NCI-H345 (cell line): ENCODE results near the gene ARID1A.

ENCODE experiments used
- DNase-seq: peaks from one replicate; lab custom pipeline; 2025; lab: John Stamatoyannopoulos, UW

The ARID1A gene

GRCh38 chr1:26761217-26761616 lies 65.4 kb downstream of the ARID1A start:
- no peak for DNase-seq

- no peak for DNase-seq
Measured at GRCh38 chr1:26767714-26768113, 71.9 kb downstream of the ARID1A start.

DNA sequence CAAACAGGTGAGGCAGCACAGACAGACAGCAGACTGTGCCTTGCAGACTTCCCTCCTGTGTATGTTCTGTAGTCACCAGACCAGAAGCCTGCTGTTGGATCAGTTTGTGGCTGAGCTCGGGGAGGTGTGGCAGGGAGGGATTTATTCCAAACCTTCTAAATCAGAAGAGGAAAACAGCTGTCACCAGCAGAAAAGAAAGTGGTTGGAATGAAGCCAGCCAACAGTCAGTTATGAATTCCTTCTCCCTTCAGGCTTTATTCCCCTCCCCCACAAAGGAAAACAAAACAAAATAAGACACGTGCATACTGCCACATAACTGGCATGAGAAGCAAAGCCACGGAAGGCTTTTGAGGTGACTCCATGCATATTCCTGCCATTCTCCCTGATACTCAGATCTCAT lies 72.9 kb downstream of the ARID1A start:
- no peak for DNase-seq

- DNase-seq, result no peak
Measured at GRCh38 chr1:26771285-26771642, 75.4 kb downstream of the ARID1A start.

- DNase-seq, result no peak
Measured at GRCh38 chr1:26771643-26772321, 76.0 kb downstream of the ARID1A start.

- DNase-seq, result no peak
Measured at GRCh38 chr1:26772687-26773086, 76.9 kb downstream of the ARID1A start.

DNA sequence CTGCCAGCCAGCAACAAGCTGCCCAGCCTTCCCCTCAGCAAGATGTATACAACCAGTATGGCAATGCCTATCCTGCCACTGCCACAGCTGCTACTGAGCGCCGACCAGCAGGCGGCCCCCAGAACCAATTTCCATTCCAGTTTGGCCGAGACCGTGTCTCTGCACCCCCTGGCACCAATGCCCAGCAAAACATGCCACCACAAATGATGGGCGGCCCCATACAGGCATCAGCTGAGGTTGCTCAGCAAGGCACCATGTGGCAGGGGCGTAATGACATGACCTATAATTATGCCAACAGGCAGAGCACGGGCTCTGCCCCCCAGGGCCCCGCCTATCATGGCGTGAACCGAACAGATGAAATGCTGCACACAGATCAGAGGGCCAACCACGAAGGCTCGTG lies 78.6 kb downstream of the ARID1A start:
- DNase-seq, result no peak

DNA sequence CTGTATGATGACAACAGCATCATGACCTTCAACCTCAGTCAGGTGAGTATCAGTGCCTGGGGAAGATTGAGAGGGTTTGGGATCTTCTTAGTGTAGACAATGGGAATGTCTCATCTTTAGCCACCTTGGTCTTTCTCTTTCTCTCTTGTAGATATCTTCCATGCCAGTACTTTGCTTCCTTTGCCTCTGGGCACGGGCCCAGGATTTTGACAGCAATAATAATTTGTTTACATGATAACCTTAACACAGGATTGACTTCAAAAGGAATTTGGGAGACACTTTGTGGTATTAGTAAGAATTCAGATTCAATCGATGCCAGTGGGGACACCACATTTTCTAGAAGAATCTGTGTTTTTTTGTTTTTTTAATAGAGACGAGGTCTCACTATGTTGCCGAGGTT lies 79.9 kb downstream of the ARID1A start:
- DNase-seq, result no peak

DNA sequence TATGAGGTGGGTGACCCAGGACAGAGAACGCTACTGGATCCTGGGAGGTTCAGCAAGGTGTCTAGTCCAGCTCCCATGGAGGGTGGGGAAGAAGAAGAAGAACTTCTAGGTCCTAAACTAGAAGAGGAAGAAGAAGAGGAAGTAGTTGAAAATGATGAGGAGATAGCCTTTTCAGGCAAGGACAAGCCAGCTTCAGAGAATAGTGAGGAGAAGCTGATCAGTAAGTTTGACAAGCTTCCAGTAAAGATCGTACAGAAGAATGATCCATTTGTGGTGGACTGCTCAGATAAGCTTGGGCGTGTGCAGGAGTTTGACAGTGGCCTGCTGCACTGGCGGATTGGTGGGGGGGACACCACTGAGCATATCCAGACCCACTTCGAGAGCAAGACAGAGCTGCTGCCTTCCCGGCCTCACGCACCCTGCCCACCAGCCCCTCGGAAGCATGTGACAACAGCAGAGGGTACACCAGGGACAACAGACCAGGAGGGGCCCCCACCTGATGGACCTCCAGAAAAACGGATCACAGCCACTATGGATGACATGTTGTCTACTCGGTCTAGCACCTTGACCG lies 83.4 kb downstream of the ARID1A start:
- DNase-seq, result no peak

- no peak for DNase-seq
Measured at GRCh38 chr1:26780344-26780957, 84.6 kb downstream of the ARID1A start.

DNA sequence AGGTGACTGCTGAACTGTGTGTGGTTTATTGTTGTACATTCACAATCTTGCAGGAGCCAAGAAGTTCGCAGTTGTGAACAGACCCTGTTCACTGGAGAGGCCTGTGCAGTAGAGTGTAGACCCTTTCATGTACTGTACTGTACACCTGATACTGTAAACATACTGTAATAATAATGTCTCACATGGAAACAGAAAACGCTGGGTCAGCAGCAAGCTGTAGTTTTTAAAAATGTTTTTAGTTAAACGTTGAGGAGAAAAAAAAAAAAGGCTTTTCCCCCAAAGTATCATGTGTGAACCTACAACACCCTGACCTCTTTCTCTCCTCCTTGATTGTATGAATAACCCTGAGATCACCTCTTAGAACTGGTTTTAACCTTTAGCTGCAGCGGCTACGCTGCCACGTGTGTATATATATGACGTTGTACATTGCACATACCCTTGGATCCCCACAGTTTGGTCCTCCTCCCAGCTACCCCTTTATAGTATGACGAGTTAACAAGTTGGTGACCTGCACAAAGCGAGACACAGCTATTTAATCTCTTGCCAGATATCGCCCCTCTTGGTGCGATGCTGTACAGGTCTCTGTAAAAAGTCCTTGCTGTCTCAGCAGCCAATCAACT lies 85.5 kb downstream of the ARID1A start:
- DNase-seq, result no peak

- DNase-seq, result no peak
Measured at GRCh38 chr1:26782521-26783212, 86.9 kb downstream of the ARID1A start.

GRCh38 chr1:26783646-26784022 lies 87.8 kb downstream of the ARID1A start:
- DNase-seq, result no peak

- peak; percentile 11 for DNase-seq
Measured at GRCh38 chr1:26784023-26784871, 88.4 kb downstream of the ARID1A start.

DNA sequence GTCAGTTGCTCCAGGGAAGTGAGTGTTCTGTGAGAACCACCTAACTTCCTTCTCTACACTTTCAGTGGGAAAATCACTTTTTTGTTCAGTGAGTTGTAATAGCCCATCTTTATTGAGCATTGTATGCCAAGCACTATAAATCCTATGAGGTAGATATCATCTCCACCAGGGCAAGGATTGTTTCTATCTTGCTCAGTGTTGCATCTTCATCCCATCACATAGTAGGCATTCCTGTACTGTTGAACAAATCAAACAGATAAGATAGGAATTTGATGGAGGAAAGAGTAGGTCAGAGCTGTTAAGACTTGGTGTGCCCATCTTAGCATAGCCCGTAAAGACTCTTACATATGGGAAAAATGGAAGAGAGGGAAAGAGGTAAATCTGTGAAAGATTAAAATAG lies 89.1 kb downstream of the ARID1A start:
- DNase-seq, result no peak

- DNase-seq, result no peak
Measured at GRCh38 chr1:26785611-26786436, 90.0 kb downstream of the ARID1A start.

DNA sequence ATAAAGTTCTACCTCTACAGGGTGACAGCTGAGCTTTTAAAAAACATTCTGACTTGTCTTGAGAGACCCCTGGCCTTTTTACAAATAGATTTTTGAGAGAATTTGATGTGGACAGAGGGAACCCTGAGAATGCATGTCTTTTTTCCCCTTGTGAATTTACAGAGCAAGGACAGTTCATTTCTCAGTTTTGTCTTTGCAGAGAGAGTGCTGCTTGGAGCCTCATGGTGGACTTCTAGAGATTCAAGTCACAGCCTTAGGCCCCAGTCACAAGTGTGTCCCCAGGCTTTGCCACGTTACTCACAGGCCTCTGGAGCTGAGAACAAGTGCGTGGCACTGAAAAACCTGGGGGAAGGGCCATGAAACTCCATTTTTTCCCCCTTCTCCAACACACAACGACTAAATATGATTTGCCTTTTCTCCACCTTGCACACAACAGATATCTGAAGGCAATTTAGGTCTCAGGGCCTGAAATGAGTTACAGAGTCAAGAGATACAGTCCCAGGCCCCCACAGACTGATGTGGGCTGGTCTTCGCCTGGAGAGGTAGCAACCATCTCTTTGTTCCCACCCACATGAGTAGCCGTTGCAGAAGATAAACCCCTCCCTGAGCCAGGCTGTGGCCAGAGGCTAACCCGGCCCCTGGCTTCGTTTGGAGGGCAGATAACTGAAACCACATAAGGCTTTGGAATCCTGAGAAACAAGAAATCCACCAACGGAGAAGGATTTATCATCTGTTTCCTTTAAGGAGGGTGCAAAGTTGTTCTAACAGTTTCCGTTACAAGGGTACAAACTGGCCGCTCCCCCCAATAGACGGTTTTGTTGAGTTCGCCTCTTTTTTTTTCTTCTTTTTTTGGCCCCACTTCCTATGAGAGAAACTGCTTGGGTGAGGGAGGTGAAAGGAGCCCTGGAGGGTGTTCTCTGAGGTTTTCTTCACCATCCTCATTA lies 90.9 kb downstream of the ARID1A start:
- no peak for DNase-seq

DNA sequence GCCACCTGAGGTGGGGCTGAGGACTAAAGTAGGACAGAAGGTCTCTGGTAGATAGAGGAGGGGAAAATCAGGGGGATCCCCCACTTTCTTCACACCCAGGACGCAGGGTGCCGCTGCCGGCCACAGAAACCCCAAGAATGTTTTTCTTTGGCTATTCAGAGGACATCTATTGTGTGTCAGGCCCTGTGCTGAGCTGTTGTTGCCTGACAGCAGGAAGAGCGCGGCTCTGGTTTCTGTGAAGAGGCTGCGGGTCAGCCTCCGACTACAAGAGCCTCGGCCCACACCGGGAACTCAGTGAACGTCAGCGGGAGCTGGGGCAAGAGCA lies 91.5 kb downstream of the ARID1A start:
- DNase-seq, result no peak

GRCh38 chr1:26787706-26788514 lies 92.1 kb downstream of the ARID1A start, which contains the start of gene PIGV:
TSS of gene PIGV (plus strand) at chr1:26787950. CDS start at chr1:26790816, 2,866 bp downstream.
- peak; percentile 90 for DNase-seq
